Brain pericyte (primary cell): ENCODE results near the gene SPP2.

Experiments used
- DNase-seq: peaks from one replicate; pipeline ENCODE4 v3.0.0-alpha.2; 2012; ENCODE audit warnings: low read depth, low spot score

Gene SPP2

GRCh38 chr2:234091883-234092282 is 41.4 kb downstream of the SPP2 start:
- DNase-seq, result no peak

- no peak for DNase-seq
Measured at GRCh38 chr2:234092344-234092743, 41.8 kb downstream of the SPP2 start.

GRCh38 chr2:234095301-234095700 is 44.8 kb downstream of the SPP2 start:
- no peak for DNase-seq

GRCh38 chr2:234096164-234096563 is 45.7 kb downstream of the SPP2 start:
- DNase-seq, result no peak

GRCh38 chr2:234098681-234099080 is 48.2 kb downstream of the SPP2 start:
- DNase-seq, result no peak

- DNase-seq, result no peak
Measured at GRCh38 chr2:234099266-234099665, 48.8 kb downstream of the SPP2 start.

GRCh38 chr2:234100686-234101085 is 50.2 kb downstream of the SPP2 start:
- no peak for DNase-seq

- DNase-seq, result no peak
Measured at GRCh38 chr2:234102112-234102511, 51.6 kb downstream of the SPP2 start.

- no peak for DNase-seq
Measured at GRCh38 chr2:234107861-234108260, 57.4 kb downstream of the SPP2 start.

GRCh38 chr2:234109321-234109720 is 58.8 kb downstream of the SPP2 start:
- no peak for DNase-seq

- DNase-seq, result no peak
Measured at GRCh38 chr2:234110219-234110618, 59.7 kb downstream of the SPP2 start.

- DNase-seq, result no peak
Measured at GRCh38 chr2:234111523-234111922, 61.0 kb downstream of the SPP2 start.

GRCh38 chr2:234116010-234116409 is 65.5 kb downstream of the SPP2 start:
- no peak for DNase-seq

- no peak for DNase-seq
Measured at GRCh38 chr2:234121999-234122398, 71.5 kb downstream of the SPP2 start.

- DNase-seq, result no peak
Measured at GRCh38 chr2:234125451-234126145, 75.1 kb downstream of the SPP2 start.

- no peak for DNase-seq
Measured at GRCh38 chr2:234126146-234126470, 75.6 kb downstream of the SPP2 start.
